ENCODE data around the gene KCTD20.
A peak's percentile ranks its signal among the peaks of the same experiment; 100 is the strongest.

KCTD20 gene

DNA sequence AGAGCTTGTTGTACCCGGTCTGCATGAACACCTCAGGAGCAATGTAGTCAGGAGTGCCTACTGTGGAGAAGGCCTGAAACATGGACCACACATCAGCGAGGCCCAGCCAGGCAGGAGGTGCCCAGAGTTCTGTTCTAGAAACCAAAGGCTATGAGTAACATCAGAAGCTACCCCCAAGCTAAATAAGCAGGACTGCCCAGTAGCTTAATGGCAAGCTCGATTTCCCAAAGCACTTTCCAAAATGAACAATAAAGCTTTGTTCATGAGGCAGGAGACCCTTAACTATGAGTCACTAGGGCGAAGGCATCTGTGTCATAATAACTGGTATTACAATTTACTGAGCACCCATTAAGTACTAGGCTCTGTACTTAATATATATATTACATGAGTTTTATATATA is 57.1 kb downstream of the KCTD20 start:
- no peak for DNase-seq

DNA sequence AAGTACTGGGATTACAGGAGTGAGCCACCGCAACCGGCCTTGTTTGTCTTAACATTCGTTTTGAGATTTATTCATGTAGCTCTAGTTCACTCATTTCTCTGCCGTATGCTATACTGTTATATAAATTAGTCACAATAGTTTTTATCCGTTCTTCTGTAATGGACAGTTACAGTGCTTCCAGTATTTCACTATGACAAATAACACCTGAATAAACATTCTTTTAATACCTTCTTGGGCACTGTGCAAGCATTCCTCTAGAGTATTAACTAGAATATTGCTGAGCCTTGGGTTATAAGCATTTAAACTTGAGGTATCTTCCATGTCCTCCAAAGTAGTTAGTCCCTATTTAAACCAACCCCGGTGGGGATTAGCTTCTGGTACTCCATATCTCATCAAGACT is 58.9 kb downstream of the KCTD20 start:
- DNase-seq: no peak

DNA sequence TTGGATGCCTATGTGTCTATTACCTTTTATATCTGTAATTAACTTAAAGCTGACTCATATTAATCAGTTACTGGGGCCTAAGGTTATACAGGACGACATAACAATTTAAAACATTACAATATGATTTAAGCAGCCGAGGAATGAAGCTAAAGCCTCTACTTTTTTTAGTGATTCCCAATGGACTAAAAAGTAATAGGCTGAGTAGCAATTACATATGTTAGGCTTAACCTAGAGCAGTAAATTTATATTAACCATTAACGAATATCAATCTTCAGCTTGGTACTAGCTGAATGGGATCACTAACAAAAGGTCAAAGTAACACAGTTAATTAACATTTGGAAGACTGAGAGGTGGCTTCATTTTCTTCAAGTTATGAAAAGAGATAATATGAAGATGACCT is 61.4 kb downstream of the KCTD20 start:
- DNase-seq: no peak

DNA sequence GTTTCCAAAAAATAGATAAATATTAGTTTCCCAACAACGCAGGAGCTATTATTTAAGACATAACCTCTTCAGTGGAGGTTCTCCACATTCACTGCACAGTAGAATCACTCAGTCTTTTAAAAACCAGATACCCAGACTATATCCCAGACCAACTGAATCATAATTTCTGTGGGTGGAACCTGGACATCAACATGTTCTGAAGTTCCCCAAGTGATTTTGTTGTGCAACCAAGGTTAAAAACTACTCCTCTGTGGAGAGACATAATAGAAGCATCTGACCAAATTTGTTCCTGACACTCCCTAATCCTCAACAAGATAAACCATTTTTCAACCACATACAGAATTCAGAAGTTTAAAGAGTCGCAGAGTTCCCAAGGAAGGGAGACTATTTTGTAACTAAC is 62.2 kb downstream of the KCTD20 start:
- DNase-seq: no peak

DNA sequence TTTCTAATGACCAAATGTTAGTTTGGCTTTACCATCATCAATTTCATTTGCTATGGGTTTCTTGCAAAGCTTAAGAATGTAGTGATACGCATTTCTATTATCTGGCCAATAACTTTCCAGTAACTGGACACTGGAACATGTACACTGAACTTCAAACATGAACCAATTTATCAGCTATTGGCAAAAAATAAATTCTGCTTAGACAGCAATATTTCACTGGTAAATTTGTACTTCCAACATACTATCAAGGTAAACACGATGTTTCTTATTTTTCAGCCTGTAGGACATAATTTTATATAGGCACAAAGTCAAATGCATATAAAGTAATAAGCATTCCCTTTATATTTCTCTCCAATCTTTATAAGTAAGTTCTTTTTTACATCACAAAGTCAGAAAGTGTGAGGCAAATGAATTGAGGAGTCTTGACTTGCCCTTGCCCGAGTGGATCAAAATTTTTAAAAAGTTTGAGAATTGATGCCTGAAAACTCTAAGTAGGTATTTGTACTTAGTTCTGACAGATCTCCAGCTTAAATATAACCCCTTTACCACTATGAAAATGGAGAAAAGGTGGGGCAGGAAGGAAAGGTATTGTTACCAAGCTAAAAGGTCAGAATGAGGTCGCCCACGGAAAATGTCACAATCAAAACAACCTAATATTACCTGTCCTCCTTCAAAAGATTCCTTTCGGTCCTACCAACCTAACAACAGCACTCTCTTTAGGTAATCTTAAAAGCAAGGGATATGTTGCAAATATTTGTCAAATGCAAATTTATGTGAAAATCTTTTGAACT is 63.1 kb downstream of the KCTD20 start:
- no peak for DNase-seq

DNA sequence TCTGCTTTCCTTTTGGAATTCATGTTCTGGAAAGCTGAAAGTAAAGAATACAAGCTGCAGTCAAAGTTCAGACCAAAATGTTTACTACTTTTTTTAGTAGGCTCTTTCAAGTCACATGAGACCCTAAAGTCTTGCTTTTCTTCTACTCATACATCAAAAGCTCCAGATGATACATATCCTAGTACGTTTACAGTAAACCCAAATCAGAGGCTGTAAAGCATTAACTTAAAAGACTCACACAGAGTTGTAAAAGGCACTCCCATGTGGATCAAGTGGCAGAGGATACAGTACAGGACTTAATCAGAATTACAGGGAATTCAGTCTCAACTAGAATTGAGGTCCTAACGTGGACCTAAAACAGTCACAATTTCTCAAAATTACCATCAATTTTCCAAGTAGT is 63.8 kb downstream of the KCTD20 start:
- DNase-seq: no peak

DNA sequence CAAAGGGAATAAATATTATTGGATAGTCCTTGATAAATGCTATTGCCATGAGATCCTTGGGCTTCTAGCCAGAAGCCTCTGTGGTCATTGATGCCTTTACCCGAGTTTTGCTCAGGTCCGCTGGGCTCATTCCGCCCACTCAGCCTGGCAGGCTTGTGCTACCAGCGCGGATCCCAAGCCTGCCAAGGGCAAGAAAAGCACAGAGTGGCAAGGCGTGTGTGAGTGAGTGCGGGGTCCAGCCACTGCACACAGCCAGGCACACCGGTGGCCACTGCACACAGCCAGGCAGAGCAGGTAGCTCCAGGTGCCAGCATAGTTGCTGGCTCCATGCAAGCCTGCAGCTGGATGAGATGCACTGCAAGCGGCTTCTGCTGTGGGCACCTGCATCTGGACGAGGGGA is 65.7 kb downstream of the KCTD20 start:
- no peak for DNase-seq

DNA sequence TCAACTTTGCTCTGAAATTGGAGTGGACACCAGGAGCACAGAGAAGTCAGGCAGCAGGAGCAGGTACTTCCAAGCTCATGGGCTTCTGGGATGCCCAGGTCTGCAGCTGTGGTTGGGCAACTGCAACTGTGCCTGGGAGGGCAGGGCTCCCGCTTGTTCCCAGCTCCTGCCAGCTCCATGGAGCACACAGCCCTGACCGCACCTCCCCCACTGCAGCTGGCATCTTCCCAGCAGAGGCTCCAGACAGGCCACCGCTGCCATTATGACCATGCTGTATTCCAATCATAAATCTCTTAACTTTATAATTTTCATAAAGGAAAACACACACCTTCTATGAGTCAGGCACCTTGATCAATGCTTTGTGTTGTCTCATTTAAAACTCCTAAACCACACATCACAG is 67.6 kb downstream of the KCTD20 start:
- no peak for DNase-seq

DNA sequence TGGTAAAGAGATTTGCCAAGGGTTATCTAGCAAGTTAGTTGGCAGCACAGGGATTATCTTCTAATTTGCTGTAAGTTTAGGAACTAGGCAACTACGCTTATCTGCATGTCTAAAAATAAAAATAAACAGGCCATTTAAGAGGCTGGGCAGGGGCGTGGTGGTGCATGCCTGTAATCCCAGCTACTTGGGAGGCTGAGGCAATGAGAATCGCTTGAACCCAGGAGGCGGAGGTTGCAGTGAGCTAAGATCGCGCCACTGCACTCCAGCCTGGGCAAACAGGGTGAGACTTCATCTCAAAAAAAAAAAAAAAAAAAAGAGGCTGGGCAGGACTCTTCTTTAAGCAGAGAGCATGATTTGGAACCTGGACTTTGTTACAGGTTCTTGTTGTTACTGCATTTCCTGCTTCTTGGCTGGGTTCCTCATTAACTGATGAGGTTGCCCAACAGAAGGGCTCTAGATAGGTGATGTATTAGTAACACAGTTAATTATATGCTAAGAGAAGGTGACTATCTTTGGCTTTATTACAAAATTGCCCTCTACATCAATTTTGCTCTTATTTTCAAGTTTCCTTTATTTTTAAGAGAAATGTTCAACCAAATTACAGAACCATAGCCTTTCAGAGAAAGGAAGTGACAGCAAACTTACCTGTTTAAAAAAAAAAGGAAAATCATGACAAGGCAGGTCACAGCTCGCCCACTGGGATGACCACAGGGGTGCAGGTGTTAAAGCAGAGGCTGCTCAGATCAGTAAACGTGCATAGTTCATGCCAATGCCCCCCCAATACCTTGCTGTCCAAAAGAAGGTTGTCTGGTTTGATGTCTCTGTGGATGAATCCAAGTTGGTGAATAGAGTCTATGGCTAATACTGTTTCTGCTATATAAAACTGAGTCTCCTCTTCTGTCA is 72.0 kb downstream of the KCTD20 start:
- DNase-seq: no peak

DNA sequence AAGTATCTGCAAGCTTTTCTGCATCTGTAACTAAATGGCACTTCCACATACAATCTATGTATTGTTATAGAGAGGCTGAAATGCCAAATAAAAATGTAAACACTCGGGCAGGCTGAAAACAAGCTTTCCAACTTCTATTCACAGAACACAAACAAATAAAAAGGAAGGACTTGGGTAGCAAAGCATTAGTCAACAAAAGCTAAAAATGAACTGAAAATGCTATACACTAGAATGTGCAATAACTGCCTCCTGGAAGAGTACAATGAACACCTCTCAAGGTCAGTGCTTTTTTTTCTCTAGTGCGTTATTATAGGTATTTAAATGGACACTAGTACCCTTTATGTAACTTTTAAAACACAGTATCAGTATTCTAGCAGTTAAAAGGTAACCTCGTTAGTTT is 73.0 kb downstream of the KCTD20 start:
- no peak for DNase-seq

DNA sequence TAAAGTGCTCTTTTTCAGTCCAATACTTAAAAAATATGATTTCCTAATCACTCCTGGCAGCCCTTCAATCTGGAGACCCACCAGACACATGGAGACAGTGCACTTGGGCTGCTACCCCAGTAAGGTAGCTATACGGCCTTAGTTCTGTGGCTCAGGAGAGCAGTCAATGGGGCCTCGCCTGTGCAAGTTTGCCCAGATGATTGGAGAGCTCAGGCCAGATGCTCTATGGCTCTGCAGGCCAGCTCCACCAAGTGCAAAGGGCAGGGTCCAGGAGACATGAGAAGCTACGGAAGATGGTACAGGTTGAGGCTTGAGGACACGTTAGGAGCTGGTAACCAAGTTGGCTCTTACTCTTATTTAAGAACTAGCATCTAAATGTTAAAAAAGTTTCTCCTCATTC is 73.8 kb downstream of the KCTD20 start:
- DNase-seq: no peak

DNA sequence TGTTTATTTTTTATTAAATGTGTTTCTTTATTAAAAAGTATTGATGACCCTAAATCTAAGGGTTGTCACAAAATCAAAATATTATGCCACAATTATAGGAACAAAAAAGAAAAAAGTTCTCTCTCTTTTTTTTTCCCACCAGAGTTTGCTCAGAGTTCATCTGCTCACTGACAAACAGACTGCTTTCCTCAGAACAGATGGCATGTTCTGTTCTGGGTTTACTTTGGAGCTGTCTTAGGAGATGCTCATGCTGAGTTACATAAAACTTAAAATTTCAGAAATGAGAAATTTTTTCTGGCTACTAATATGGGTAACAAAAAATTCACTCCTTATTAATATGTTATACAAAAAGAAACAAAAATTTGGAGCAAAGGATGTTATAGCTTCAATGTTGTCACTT is 74.2 kb downstream of the KCTD20 start:
- DNase-seq: no peak

DNA sequence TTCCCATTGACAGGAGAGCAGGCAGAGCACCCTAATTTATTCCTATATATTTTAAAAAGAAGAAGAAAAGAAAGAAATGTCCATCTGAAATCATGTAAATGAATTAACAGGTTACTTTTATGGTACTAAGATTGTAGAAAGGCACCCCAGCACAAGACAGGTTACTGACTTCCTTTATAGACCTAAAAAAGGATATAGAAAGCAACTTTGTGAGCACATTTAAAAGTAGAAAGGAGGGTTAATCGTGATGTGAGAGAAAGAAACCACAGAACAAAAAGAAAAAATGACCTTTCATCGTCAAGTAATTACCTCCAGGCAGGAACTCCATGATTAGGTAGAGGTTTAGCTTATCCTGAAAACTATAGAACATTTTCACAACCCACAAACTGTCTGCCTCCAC is 74.6 kb downstream of the KCTD20 start:
- no peak for DNase-seq

DNA sequence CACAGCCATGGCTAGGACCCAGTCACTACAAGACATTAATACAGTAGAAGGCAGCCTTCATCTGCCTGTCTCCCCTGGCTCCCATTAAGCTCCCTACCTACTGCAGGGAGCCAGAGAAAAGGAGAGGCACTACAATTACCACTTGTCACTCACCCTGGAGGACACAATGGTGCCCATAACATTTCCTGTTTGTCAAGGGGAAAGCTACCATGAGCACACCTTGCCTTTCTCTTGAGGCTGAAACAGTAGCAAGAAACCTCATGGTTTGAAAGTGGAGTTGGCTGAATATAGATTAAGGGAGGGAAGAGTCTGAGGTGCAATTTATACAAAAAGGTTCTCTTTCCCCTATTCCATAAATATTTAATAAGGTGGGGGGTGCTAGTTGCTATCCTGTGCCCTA is 76.6 kb downstream of the KCTD20 start:
- DNase-seq: peak; percentile 76

DNA sequence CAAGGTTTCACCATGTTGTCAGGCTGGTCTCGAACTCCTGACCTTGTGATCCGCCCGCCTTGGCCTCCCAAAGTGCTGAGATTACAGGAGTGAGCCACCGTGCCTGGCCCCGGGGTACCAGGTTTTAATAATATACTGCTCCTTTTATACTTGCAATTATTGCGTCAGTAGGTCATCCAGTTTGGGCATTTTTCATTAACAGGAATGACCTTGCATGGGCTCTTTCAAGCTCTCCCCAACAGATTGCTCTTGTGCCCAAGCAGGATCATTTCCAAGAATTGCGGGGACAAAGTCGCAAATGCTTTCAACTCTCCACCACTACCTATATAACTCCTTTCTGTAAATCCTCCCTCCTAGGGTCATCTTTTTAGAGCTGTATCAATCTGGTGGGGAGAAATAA is 80.7 kb downstream of the KCTD20 start:
- no peak for DNase-seq

DNA sequence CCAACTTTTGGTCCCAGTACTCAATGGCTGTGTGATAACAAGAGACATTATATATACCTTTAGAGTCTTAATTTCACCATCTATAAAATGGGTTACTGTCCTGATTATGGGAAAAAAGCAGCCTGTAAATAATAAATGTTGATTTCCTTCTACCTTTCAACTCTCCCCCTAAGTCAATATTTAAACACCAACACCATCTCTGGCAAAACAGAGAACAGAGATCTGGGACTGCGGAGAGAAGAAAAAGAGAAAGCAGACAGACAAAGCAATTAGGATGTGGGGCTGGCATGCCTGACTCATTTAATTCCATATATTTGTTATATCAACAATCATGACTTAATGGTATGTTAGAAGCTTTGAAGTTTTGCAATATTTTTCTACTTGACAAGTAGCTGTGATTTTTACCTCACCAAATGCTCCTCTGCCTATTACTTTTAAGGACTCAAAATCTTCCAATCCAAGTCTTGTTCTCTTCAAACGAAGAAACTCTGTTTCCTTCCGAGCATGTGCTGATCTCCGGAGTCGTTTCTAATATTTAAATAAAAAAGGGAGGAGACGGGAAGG is 81.2 kb downstream of the KCTD20 start:
- no peak for DNase-seq

DNA sequence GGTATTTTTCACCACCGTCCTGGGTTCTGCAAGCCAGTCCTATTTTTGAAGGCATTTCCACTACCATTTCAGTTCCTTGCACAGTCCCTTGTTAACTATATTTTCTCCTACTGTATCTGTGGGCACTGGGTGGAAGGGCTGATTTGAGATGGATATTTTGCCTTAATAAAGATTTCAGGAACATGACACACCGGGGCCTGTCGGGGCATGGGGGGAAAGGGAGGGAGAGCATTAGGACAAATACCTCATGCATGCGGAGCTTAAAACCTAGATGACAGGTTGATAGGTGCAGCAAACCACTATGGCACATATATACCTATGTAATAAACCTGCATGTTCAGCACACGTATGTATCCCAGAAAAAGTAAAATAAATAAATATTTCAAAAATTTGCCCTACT is 82.1 kb downstream of the KCTD20 start:
- no peak for DNase-seq

DNA sequence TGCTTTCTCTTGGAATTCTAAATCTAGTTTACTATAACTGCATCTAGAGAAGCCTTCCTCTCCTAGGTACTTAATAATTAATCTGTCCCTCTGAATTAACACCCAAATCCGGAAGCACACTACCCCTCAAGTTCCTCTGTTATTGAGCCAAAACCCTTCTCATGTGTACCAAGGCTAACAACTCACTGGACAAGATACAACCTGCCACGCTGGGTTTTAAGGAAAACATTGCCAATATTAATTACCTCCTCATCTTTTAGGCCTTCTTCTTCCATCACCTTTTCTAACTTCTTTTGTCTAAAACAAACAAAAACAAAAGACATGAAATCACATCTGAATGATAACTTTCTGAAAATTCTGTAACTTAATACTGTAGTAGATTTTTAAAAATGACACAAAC is 82.5 kb downstream of the KCTD20 start:
- no peak for DNase-seq

DNA sequence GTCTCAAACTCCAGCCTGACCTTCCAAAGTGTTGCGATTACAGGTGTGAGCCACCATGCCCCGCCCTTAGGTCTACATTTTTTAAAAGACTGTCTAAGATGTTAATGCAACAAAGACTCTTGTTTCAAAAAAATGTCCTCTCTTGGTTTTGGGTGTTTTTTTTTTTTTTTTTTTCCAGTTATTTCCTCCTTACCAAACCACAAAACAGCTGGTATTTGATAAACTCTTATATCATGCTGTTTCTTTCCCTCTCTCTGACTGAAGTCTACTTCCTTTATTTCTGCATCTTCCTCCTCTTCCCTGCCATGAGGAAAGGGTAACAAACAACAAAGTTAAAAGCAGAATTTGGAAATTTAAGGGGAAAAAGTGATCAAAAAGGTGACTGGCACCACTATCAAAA is 83.3 kb downstream of the KCTD20 start:
- no peak for DNase-seq

DNA sequence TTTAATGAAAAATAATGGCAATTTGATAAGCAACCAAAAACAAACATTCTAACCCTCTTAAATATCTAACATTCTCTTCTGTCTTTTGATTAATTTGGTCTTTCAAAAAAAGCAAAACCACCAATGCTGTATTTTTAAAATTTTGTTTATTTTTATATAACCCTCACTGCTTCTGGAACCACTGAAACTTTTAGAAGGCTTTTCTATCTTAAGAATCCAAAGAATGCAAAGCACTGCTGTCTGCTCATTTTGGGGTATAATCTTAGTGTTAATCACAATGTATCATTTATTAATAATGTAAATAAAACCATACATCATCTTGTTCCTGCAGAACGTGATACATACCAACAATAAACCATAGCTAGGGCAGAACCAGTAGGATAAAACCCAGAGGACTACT is 90.5 kb downstream of the KCTD20 start:
- no peak for DNase-seq

DNA sequence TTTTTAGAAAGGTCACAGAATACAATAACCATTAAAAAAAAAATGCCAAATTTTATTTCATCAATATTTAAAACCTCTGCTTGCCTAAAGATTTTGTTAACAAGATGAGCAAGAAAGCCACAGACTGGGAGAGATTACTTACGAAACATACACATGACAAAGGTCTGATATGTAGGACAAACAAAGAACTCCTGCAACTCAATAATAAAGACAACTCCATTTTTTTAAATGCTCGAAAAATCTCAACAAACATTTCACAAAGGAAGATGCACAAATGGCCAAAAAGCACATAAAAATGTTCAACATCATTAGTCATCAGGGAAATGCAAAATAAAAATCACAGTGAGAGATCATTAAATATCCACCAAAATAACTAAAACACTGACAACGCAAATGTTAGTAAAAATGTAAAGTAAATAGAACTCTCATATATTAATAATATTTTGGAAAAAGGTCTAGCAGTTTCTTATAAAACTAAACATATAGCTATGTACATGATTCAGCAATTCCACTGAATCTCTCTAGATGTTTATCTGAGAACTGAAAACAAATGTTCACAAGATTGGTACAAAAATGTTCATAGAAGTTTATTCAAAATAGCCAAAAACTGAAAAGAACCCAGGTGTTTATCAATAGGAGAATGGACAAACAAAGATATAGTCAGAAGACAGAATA is 94.2 kb downstream of the KCTD20 start:
- DNase-seq: no peak

DNA sequence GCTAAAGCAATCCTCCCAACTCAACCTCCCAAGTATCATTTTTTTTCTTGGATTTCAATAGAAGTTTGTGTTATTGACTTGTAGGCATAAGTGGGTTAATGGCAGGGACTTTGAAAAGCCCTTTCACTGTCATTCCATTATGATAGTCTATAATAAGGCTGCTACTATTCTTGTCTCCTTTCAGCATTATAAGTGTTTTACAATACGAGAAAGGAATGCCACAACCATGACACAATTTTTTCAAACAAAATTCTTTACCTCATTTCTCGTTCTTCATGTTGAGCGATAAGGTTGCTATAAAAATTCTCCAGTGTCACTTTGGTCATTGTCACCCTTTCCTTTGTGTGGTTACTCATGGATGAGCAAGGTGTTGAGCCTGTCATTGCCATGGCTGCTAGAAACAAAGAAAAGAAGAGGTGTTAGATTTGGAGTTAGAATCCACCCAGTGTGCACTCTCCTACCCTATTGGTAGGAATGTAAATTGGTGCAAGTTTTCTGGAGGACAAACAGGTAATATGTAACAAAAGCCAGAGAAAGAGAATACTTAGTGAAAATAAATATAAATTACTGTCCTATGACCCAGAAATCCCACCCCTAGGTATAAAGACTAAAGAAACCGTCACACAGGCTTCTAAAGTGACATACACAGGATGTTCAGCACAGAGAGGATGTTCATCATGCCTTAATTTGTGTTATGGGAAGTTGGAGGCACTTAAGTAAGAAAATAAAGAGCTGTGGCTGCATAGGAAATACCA is 97.2 kb downstream of the KCTD20 start:
- no peak for DNase-seq
